IPS DF 4.7 (cell line): ENCODE data around the gene RIPOR3.
"Not testable (repeated sequence)": the region's sequence is repeated elsewhere in the genome, so short reads cannot be mapped to it uniquely, and the experiment has no call there.

Experiments used
- DNase-seq: peaks from one replicate; pipeline ENCODE4 v3.0.0-alpha.2; 2013; ENCODE audit warnings: low spot score; ENCODE audit errors: extremely low read depth

RIPOR3 gene

GRCh38 chr20:50659975-50660670, 31.2 kb downstream of the RIPOR3 start:
- DNase-seq = no peak

GRCh38 chr20:50658804-50659380, 32.5 kb downstream of the RIPOR3 start:
- DNase-seq = no peak

DNA sequence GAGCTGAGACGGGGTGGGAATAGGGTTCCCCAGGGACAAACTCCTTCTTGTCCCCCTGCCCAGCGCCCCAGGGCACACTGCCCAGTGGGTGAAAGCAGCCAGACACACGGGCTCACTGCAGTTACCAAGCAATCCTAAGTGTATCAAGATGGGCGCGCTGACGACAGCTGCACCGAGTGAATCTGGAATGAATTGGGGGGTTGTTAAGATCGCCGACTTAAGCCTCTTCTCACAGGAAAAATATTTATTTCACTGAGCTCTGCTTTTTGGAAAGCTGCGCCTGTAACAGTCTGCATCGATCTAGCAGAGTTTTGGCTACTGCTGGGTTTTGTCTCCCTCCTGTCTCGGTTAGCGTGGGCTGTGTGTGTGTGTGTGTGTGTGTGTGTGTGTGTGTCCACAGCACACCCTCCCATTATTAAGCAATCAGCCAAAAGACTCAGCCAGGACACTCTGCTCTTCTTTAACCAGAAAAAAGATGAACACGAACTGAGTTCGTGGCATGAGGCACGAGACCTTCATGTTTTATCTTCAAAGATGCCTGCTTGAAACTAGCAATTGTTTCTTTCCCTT, 35.9 kb downstream of the RIPOR3 start:
- no peak for DNase-seq

DNA sequence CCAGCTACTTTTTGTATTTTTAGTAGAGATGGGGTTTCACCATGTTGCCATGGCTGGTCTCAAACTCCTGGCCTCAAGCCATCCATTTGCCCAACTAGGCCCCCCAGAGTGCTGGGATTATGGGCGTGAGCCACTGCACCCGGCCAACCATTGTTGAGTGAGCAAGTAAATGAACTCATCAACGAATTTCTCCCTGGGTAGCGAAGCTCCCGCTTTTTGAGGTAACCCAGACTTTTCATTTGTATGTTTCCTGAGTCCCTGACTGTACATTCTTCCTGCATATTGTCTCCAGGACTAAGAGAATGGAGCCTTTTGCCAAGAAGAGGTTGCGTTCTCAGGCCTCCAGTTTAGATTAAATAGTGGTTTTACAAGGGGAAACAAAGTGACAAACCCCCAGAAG, 36.4 kb downstream of the RIPOR3 start:
- DNase-seq = no peak

- no peak for DNase-seq
These were observed 38.5 kb downstream of the RIPOR3 start for GRCh38 chr20:50652702-50653294.

GRCh38 chr20:50651676-50652075, 39.7 kb downstream of the RIPOR3 start:
- no peak for DNase-seq

GRCh38 chr20:50649590-50649989, 41.8 kb downstream of the RIPOR3 start:
- DNase-seq = no peak

- DNase-seq = no peak
These were observed 42.7 kb downstream of the RIPOR3 start for GRCh38 chr20:50648651-50649050.

DNA sequence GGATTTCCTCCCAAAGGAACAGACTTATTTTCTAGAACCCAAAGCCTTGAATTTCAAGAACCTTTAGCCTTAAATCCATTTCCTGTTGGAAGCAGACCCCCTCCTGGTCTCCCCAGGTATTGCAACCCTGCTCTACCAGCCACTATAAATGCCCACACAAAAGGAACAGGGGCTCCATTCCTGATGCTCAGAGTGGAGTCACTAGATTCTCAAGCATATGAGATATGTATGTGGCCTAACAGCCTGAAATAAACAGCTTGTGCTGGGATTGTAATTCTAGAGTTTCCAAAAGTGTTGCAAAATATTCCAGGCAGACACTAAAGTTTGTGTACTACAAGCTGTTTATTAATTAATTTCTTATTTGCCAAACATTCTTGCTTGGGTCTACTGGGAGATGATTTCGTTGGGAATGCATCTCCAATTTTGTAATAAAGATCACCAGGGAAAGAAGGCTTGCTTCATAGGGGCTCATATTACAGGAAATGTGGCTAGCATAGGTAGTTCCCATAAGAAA, 44.8 kb downstream of the RIPOR3 start:
- DNase-seq = no peak

- DNase-seq = no peak
These were observed 45.9 kb downstream of the RIPOR3 start for GRCh38 chr20:50645253-50646068.

GRCh38 chr20:50642288-50642803, 49.0 kb downstream of the RIPOR3 start:
- no peak for DNase-seq

DNA sequence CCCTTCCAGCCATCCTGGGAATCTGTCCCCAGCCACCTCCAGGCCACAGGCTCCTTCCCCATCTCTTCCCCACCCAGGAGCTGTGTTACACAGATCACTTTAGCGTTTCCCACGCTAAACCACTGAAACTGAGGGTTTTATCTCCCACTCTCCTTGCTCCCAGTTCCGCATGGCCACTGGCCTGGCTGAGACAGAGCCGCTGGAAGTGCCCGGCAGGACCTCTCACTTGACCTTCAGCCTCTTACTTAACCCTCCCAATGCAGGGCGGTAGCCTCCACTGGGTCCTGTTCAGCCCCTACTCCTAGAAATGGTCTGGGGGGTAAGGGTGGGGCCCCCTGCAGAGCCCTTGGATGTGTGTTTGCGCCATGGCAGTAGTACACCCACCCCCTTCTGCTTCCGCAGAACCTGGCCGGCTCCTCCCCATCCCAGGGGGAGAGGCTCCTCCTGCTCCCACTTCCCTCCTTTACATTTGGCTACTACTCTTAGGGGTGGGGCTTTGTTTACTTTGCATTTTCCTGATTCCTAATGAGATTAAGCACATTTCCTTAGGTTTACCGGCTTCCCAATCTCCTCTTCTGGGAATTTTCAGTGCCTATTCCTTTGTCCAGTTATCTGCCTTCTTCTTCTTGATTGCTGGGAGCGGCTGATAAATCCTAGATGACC, 49.6 kb downstream of the RIPOR3 start:
- DNase-seq = not testable (repeated sequence)

- not testable (repeated sequence) for DNase-seq
These were observed 51.2 kb downstream of the RIPOR3 start for GRCh38 chr20:50639971-50640711.

- not testable (repeated sequence) for DNase-seq
These were observed 53.1 kb downstream of the RIPOR3 start for GRCh38 chr20:50638015-50638847.

- DNase-seq = no peak
These were observed 54.5 kb downstream of the RIPOR3 start for GRCh38 chr20:50636601-50637540.

GRCh38 chr20:50635676-50636600, 55.4 kb downstream of the RIPOR3 start:
- DNase-seq = no peak

- no peak for DNase-seq
These were observed 56.3 kb downstream of the RIPOR3 start for GRCh38 chr20:50635014-50635557.
